ENCODE measurements around the gene NDUFB11. TPM values are rescaled to one million over a fixed set of nuclear protein-coding genes. Genes with fewer than 3 reads are reported as not detected.

NDUFB11 gene
- total RNA-seq, 1 experiment from 2014 or later, result 78.9 TPM

- intact Hi-C loops (cut with micrococcal nuclease), result no loop called here
- POLR2A ChIA-PET, result no interaction called here
- no peaks in the 10 kb centered on the region for H4K20me1 ChIP-seq (ENCODE audit: insufficient read depth)
- H3K9me2 ChIP-seq (ENCODE audit: insufficient read depth), result no peaks in the 10 kb centered on the region
- ATAC-seq, result no peak
- no peak overlapping the region for H3K4me2 ChIP-seq (ENCODE audit: low read length)
- RAD21 ChIA-PET (ENCODE audit: low non-redundant PET in 1 of 2, low total read pairs in 2 of 2, uncharacterized antibody in 2 of 2, unreplicated experiment in 2 of 2), result no interaction called here
- DNase-seq (ENCODE audit: low read depth, low spot score), result no peak
- no peak overlapping the region for H3K27ac ChIP-seq (ENCODE audit: low read depth, low read length)
- no TSS peak for BruUV-seq (replicated peaks)
- no peaks in the 10 kb centered on the region for H3K79me2 ChIP-seq (ENCODE audit: insufficient read depth, low read length)
- CTCF ChIA-PET, result no interaction called here
- no peak overlapping the region for H3K4me3 ChIP-seq (replicated peaks in 1 of 2; ENCODE audit: low read depth in 1 of 2, low read length in 2 of 2)
- no peak for TF ChIP-seq EZH2 (IDR thresholded peaks at IDR 0.05)
- no peak for TF ChIP-seq FOSL1 (IDR thresholded peaks at IDR 0.05; ENCODE audit: low read depth)
- TF ChIP-seq CTCF (IDR thresholded peaks at IDR 0.05 in 2 of 3, conservative IDR thresholded peaks at IDR 0.05 in 1 of 3; ENCODE audit: borderline replicate concordance in 1 of 3, insufficient read depth in 1 of 3, low read depth in 2 of 3, low read length in 2 of 3), result no peak
- no peak for TF ChIP-seq ZBTB33 (IDR thresholded peaks at IDR 0.05; ENCODE audit: extremely low read depth, insufficient replicate concordance, low read length)
- no peak for TF ChIP-seq JUND (IDR thresholded peaks at IDR 0.05)
- TF ChIP-seq CEBPB (IDR thresholded peaks at IDR 0.05; ENCODE audit: low read depth), result no peak
- no peak for TF ChIP-seq SP1 (IDR thresholded peaks at IDR 0.05; ENCODE audit: low read depth)
- no peak overlapping the region for H3K9ac ChIP-seq (ENCODE audit: low read length)
- H2AFZ ChIP-seq (ENCODE audit: low read depth, low read length, poor library complexity, severe bottlenecking), result no peak overlapping the region
- no peaks in the 10 kb centered on the region for H3K27me3 ChIP-seq (ENCODE audit: insufficient read depth, low read length)
- H3K4me1 ChIP-seq (ENCODE audit: control insufficient read depth in 1 of 2, insufficient read depth in 2 of 2, low read length in 2 of 2), result peaks cover 0 to 2% of the 10 kb centered on the region in 2 experiments; a peak in 2 of 4 replicates
- no peaks in the 10 kb centered on the region; a peak in 1 of 4 replicates for H3K36me3 ChIP-seq (ENCODE audit: control insufficient read depth in 1 of 2, insufficient read depth in 2 of 2, low read length in 2 of 2)
- H3K9me3 ChIP-seq (ENCODE audit: control insufficient read depth in 1 of 2, insufficient read depth in 1 of 2, low read depth in 1 of 2, low read length in 2 of 2), result no peaks in the 10 kb centered on the region
These were observed 40.7 kb upstream of the NDUFB11 start for GRCh38 chrX:47185241-47185640.
